ENCODE results near the gene CFAP61.

DNA sequence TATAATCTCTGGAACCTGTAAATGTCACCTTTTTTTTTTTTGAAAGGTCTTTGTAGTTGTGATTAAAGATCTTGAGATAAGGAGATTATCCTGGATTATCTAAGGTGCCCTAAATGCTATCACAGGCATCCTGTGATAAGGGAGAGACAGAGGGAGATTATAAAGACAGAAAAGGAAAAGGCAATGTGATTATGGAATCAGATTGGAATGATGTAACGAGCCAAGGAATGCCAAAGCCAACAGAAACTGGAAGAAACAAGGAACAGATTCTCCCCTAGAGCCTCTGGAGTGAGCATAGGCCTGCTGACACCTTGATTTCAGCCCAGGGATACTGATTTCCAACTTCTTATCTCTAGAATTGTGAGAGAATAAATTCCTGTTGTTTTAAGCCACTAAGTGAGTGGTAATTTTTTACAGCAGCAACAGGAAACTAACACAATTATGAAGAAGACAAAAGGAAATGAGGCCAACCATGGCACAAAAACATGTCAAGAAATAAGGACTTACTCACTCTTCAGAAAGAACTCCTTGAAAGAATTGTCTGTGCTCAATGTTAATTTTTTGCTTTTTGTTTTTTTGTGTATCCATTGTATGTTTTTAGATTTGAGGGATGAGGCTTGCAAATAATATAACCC lies 82.7 kb downstream of the CFAP61 start:
- TF ChIP-seq, protein P1, sequence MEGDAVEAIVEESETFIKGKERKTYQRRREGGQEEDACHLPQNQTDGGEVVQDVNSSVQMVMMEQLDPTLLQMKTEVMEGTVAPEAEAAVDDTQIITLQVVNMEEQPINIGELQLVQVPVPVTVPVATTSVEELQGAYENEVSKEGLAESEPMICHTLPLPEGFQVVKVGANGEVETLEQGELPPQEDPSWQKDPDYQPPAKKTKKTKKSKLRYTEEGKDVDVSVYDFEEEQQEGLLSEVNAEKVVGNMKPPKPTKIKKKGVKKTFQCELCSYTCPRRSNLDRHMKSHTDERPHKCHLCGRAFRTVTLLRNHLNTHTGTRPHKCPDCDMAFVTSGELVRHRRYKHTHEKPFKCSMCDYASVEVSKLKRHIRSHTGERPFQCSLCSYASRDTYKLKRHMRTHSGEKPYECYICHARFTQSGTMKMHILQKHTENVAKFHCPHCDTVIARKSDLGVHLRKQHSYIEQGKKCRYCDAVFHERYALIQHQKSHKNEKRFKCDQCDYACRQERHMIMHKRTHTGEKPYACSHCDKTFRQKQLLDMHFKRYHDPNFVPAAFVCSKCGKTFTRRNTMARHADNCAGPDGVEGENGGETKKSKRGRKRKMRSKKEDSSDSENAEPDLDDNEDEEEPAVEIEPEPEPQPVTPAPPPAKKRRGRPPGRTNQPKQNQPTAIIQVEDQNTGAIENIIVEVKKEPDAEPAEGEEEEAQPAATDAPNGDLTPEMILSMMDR (IDR thresholded peaks at IDR 0.05): no peak
- no peak for TF ChIP-seq POLR2A (IDR thresholded peaks at IDR 0.05)

All from breast epithelium (tissue), 3 donors.